Tibial nerve (tissue), 4 donors: ENCODE measurements around the gene DAZAP1. TPM values are rescaled to one million over a fixed set of nuclear protein-coding genes. Genes with fewer than 3 reads are reported as not detected.

Experiments used
- DNase-seq, 2 donors: peaks; one replicate each; pipeline ENCODE4 v3.0.0-alpha.2; 2019; ENCODE audit warnings: low spot score in 2 of 2
- H3K27ac ChIP-seq, 4 donors: fragments of 200-600 bp; sonication (generic) in 3 of 4; one replicate each; pipeline ENCODE4 v1.5.1; 2017 to 2019; ENCODE audit warnings: mild to moderate bottlenecking in 1 of 4
- H3K27me3 ChIP-seq, 2 donors: fragments of 200-600 bp; sonication (generic) in 1 of 2; one replicate each; pipeline versions ENCODE4 v1.5.1 to v1.6.0; 2017 to 2019
- H3K36me3 ChIP-seq, 3 donors: fragments of 200-600 bp; sonication (generic); one replicate each; pipeline ENCODE4 v1.5.1; 2018 to 2019
- H3K4me1 ChIP-seq, 4 donors: fragments of 200-600 bp; sonication (generic) in 3 of 4; one replicate each; pipeline ENCODE4 v1.5.1; 2017 to 2019
- H3K4me3 ChIP-seq, 4 donors: fragments of 200-600 bp; sonication (generic) in 3 of 4; one replicate each; pipeline ENCODE4 v1.5.1; 2017 to 2019; ENCODE audit warnings: mild to moderate bottlenecking in 1 of 4, moderate library complexity in 1 of 4
- H3K9me3 ChIP-seq, 4 donors: fragments of 200-600 bp; sonication (generic) in 3 of 4; one replicate each; pipeline ENCODE4 v1.5.1; 2017 to 2019
- EP300 ChIP-seq, 2 donors: sonication (generic); formaldehyde crosslinking; IDR thresholded peaks; one replicate each; pipeline ENCODE4 v1.6.1; 2017; ENCODE audit warnings: antibody characterized with exemption in 2 of 2, mild to moderate bottlenecking in 1 of 2
- POLR2A ChIP-seq, 2 donors: fragments of 450-650 bp; IDR thresholded peaks; one replicate each; pipeline ENCODE4 v1.6.1; 2017; ENCODE audit warnings: antibody characterized with exemption in 2 of 2, mild to moderate bottlenecking in 2 of 2, moderate library complexity in 2 of 2
- WGBS, 2 donors: methylation state at CpG; one replicate each; pipeline ENCODE4 v1.1.5; 2018; 5-methylcytosine and 5-hydroxymethylcytosine counted together
- total RNA-seq, 4 donors: library from RNA; depleted of rRNA; stranded (reverse); fragments of >200 nt; gene quantifications; one replicate each; pipeline ENCODE4 v1.1.0, GENCODE V29; 2016
- TF ChIP-seq, protein P1 (sequence below), 5 experiments: fragments of 200-600 bp in 3 of 5; fragments of 450-650 bp in 2 of 5; sonication (generic) in 3 of 5; IDR thresholded peaks; one replicate each; pipeline ENCODE4 v1.5.1; 2016 to 2019; ENCODE audit warnings: antibody characterized with exemption in 5 of 5, mild to moderate bottlenecking in 3 of 5, moderate library complexity in 2 of 5

DAZAP1 gene
- total RNA-seq, 4 donors from 2014 or later, result 34.3 to 68.4 (median 61.0) TPM

GRCh38 chr19:1385816-1386215, 21.6 kb upstream of the DAZAP1 start:
- Histone ChIP-seq H3K27ac (peak overlapping the region in 1 of 4 donors; percentile 68), H3K36me3 (peaks cover 2 to 45% (median 14%) of the 10 kb centered on the region in 3 donors), H3K4me1 (peaks cover 0 to 41% (median 17%) of the 10 kb centered on the region in 4 donors), H3K27me3 (no peaks in the 10 kb centered on the region), H3K4me3 (no peak overlapping the region), H3K9me3 (no peaks in the 10 kb centered on the region)
- DNase-seq, result no peak
- TF ChIP-seq POLR2A (IDR thresholded peaks at IDR 0.05) (no peak), EP300 (IDR thresholded peaks at IDR 0.05) (no peak)
- TF ChIP-seq, protein P1, sequence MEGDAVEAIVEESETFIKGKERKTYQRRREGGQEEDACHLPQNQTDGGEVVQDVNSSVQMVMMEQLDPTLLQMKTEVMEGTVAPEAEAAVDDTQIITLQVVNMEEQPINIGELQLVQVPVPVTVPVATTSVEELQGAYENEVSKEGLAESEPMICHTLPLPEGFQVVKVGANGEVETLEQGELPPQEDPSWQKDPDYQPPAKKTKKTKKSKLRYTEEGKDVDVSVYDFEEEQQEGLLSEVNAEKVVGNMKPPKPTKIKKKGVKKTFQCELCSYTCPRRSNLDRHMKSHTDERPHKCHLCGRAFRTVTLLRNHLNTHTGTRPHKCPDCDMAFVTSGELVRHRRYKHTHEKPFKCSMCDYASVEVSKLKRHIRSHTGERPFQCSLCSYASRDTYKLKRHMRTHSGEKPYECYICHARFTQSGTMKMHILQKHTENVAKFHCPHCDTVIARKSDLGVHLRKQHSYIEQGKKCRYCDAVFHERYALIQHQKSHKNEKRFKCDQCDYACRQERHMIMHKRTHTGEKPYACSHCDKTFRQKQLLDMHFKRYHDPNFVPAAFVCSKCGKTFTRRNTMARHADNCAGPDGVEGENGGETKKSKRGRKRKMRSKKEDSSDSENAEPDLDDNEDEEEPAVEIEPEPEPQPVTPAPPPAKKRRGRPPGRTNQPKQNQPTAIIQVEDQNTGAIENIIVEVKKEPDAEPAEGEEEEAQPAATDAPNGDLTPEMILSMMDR (IDR thresholded peaks at IDR 0.05), result no peak
- WGBS, 2 donors, result 90 to 92% methylated on average over 3 of the region's 3 CpGs

DNA sequence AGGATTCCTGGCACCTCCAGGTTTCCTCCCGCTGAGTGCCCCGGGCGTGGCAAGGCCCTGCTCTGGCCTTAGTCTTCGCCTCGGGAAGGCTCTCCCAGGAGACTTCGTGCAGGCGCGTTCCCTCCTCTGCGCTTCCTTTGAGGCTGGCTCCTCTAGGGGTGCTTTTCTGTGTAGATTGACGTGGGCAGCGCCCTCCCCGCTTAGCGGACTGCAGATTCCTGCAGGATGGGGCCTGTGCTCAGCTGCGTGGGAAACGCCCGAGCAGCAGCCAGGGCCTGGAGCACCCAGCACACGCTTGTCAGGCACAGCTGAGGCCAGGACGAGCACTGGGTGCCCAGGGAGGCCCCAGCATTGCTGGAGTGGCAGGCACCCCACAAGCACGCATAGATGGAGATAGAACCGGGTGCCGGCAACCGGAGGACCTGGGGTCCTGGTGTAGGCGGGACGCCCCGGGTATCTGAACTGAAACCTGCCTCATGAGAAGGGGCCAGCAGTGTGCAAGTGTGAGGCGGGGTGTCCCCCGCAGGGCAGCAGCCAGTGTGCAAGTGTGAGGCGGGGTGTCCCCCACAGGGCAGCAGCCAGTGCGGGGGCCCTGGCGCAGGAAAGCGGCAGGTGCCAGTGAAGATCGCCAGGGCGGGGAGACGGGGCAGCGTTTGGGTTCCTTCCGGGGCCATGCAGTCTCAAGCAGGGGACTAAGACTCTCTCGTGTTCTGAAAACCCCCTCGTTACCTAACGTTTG, 20.3 kb upstream of the DAZAP1 start:
- no peak for DNase-seq
- TF ChIP-seq EP300 (IDR thresholded peaks at IDR 0.05) (peak in 1 of 2 donors; percentile 7), POLR2A (IDR thresholded peaks at IDR 0.05) (peak in 1 of 2 donors; percentile 30)
- TF ChIP-seq, protein P1 (IDR thresholded peaks at IDR 0.05), result no peak
- Histone ChIP-seq H3K4me3 (no peak overlapping the region), H3K36me3 (peaks cover 2 to 58% (median 14%) of the 10 kb centered on the region in 3 donors), H3K9me3 (no peaks in the 10 kb centered on the region), H3K4me1 (peaks cover 0 to 35% (median 14%) of the 10 kb centered on the region in 4 donors), H3K27ac (peak overlapping the region in 2 of 4 donors; percentile 14 to 68), H3K27me3 (no peaks in the 10 kb centered on the region)
- WGBS, 2 donors, result 83 to 89% methylated on average over 24 to 39 of the region's 39 CpGs

- Histone ChIP-seq H3K36me3 (peaks cover 4 to 66% (median 15%) of the 10 kb centered on the region in 3 donors), H3K4me1 (peaks cover 0 to 35% (median 14%) of the 10 kb centered on the region in 4 donors), H3K4me3 (no peak overlapping the region), H3K27me3 (no peaks in the 10 kb centered on the region), H3K27ac (peak overlapping the region in 2 of 4 donors; percentile 14 to 68), H3K9me3 (no peaks in the 10 kb centered on the region)
- 85 to 86% methylated on average over 32 to 38 of the region's 45 CpGs for WGBS, 2 donors
- TF ChIP-seq, protein P1 (IDR thresholded peaks at IDR 0.05), result no peak
- no peak for TF ChIP-seq EP300 (IDR thresholded peaks at IDR 0.05)
- no peak for TF ChIP-seq POLR2A (IDR thresholded peaks at IDR 0.05)
- DNase-seq, result no peak
These were observed 19.4 kb upstream of the DAZAP1 start for GRCh38 chr19:1387684-1388636.

- Histone ChIP-seq H3K9me3 (no peaks in the 10 kb centered on the region), H3K27ac (peak overlapping the region in 1 of 4 donors; percentile 68), H3K4me1 (peaks cover 0 to 35% (median 14%) of the 10 kb centered on the region in 4 donors), H3K4me3 (no peak overlapping the region), H3K36me3 (peaks cover 4 to 73% (median 20%) of the 10 kb centered on the region in 3 donors), H3K27me3 (no peaks in the 10 kb centered on the region)
- TF ChIP-seq EP300 (IDR thresholded peaks at IDR 0.05), result no peak
- TF ChIP-seq, protein P1 (IDR thresholded peaks at IDR 0.05), result no peak
- TF ChIP-seq POLR2A (IDR thresholded peaks at IDR 0.05), result no peak
- WGBS, 2 donors, result 90 to 93% methylated on average over 11 to 17 of the region's 17 CpGs
- no peak for DNase-seq
These were observed 18.8 kb upstream of the DAZAP1 start for GRCh38 chr19:1388637-1389026.
